CD4-positive, alpha-beta memory T cell (primary cell): ENCODE data around the gene HOXB2. TPM values are rescaled to one million over a fixed set of nuclear protein-coding genes. Genes with fewer than 3 reads are reported as not detected.

Experiments
- CTCF ChIA-PET: fragments of 350-600 bp; sonication (Branson Sonifier 250); formaldehyde crosslinking; loops from one replicate; lab custom pipeline; 2021; ENCODE audit warnings: inconsistent platforms; ENCODE audit not compliant: partially characterized antibody; lab: Charles Lee
- POLR2A ChIA-PET: fragments of 350-600 bp; sonication (Branson Sonifier 250); formaldehyde crosslinking; loops from one replicate; lab custom pipeline; 2021; ENCODE audit not compliant: partially characterized antibody; lab: Charles Lee
- DNase-seq, 5 donors: peaks; one replicate each; pipeline versions ENCODE4 v3.0.0 to v3.0.0-alpha.2; 2020 to 2022; ENCODE audit warnings: mixed read lengths in 1 of 5
- H3K27ac ChIP-seq: one replicate; pipeline ENCODE4 v1.7.0; 2013; ENCODE audit warnings: low read depth, low read length
- H3K27me3 ChIP-seq: 2 replicates; pipeline ENCODE4 v1.7.0; 2013; ENCODE audit warnings: mild to moderate bottlenecking, low read length, moderate library complexity; ENCODE audit not compliant: insufficient read depth
- H3K36me3 ChIP-seq: 2 replicates; pipeline ENCODE4 v1.7.0; 2013; ENCODE audit warnings: mild to moderate bottlenecking, low read length, moderate library complexity; ENCODE audit not compliant: insufficient read depth
- H3K4me1 ChIP-seq: 2 replicates; pipeline ENCODE4 v1.7.0; 2013; ENCODE audit warnings: mild to moderate bottlenecking, low read length, moderate library complexity; ENCODE audit not compliant: insufficient read depth
- H3K4me3 ChIP-seq, 2 donors: one replicate each; pipeline ENCODE4 v1.7.0; 2013; ENCODE audit warnings: low read length in 2 of 2, mild to moderate bottlenecking in 1 of 2
- H3K9me3 ChIP-seq, 2 donors: one replicate each; pipeline ENCODE4 v1.7.0; 2013; ENCODE audit warnings: low read length in 2 of 2, control low read depth in 1 of 2; ENCODE audit not compliant: control insufficient read depth in 1 of 2
- H3K27ac Mint-ChIP-seq, 7 donors: one replicate each; pipeline ENCODE4 v1.8.0; 2020 to 2021; ENCODE audit warnings: mixed read lengths in 7 of 7, mild to moderate bottlenecking in 6 of 7, inconsistent platforms in 3 of 7, moderate library complexity in 3 of 7
- H3K27me3 Mint-ChIP-seq, 2 donors: one replicate each; pipeline ENCODE4 v1.8.0; 2020 to 2021; ENCODE audit warnings: mixed read lengths in 2 of 2
- H3K36me3 Mint-ChIP-seq, 2 donors: one replicate each; pipeline ENCODE4 v1.8.0; 2020 to 2021; ENCODE audit warnings: mixed read lengths in 2 of 2, inconsistent platforms in 1 of 2, mild to moderate bottlenecking in 1 of 2
- H3K4me1 Mint-ChIP-seq, 4 donors: one replicate each; pipeline ENCODE4 v1.8.0; 2020 to 2021; ENCODE audit warnings: mixed read lengths in 4 of 4, mild to moderate bottlenecking in 1 of 4
- H3K4me3 Mint-ChIP-seq, 8 donors: one replicate each; pipeline ENCODE4 v1.8.0; 2020 to 2021; ENCODE audit warnings: mixed read lengths in 8 of 8, mild to moderate bottlenecking in 7 of 8, moderate library complexity in 6 of 8, inconsistent platforms in 3 of 8
- H3K9me3 Mint-ChIP-seq, 8 donors: one replicate each; pipeline ENCODE4 v1.8.0; 2020 to 2021; ENCODE audit warnings: mixed read lengths in 8 of 8, mild to moderate bottlenecking in 5 of 8, inconsistent platforms in 3 of 8, moderate library complexity in 1 of 8
- intact Hi-C: fragments of 100-400 bp; cut with micrococcal nuclease; formaldehyde crosslinking; loops from one replicate; pipeline ENCODE4 v1.15.1; 2023
- polyA plus RNA-seq, 2 donors: library from polyadenylated mRNA; unstranded; fragments of 300-500 nt; fragmentation: Illumina TruSeq; gene quantifications; one replicate each; pipeline ENCODE4 v1.2.3, GENCODE V29; 2021
- total RNA-seq, 2 experiments: library from RNA; stranded (reverse); gene quantifications; one replicate each; pipeline ENCODE4 v1.2.3, GENCODE V29; 2021

HOXB2 gene
- total and polyA plus RNA-seq, 4 experiments from 2014 or later, result 12.7 to 39.2 (median 35.4) TPM

DNA sequence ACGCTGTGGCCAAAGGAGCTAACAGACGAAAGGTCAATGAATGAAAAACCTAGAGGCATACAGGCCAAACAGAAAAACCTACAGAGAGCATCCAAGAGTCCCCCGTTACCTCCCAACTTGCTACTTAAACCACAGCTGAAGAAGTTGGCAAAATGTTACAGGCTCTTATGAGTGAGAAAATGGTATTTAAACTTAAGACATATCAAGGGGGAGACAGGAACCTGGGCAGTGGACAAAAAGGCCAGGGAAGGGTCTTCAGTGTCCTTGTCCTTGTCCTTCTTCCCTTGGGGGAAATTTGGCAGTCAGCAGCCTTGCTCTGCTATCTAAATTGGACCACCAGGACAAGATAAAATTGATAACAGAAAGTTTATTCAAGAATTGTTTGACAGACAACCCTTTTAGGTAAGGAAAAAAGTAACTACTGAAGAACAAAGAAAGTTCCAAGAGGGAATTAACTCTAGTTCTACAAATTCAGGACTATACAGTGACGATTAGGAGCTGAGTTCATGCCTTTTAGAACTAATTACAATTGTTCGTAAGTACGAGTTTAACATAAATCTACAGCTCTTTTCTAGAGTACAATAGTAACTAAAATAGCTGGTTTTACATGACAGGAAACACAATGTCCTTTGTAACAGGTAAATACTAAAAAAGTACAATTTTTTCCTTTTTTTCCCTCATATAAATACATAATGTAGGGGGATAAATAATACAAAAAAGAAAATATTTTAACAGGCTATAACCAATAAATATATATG, 3.8 kb upstream of the HOXB2 start:
- Histone ChIP-seq H3K9me3 (no peaks in the 10 kb centered on the region), H3K27me3 (no peaks in the 10 kb centered on the region), H3K4me1 (peaks cover 30% of the 10 kb centered on the region), H3K27ac (peak overlapping the region; percentile 51), H3K4me3 (no peak overlapping the region), H3K36me3 (no peaks in the 10 kb centered on the region)
- Mint-ChIP-seq H3K36me3 (peaks cover 3 to 4% of the 10 kb centered on the region in 2 donors), H3K4me3 (peak overlapping the region in 7 of 8 donors; percentile 34 to 89 (median 65)), H3K4me1 (peaks cover 11 to 46% (median 29%) of the 10 kb centered on the region in 4 donors), H3K9me3 (no peaks in the 10 kb centered on the region), H3K27ac (peak overlapping the region; percentile 69 to 94 (median 90)), H3K27me3 (peaks cover 0 to 4% of the 10 kb centered on the region in 2 donors)
- CTCF ChIA-PET, result interaction anchor here (0.5 to 1.6 kb wide), 5 partner anchors 9 to 932 kb away, joined by 3 to 6 read pairs (median 5); no protein-coding TSS in a partner anchor
- DNase-seq, result peak in 1 of 5 donors; percentile 11
- intact Hi-C loops, result no loop called here
- POLR2A ChIA-PET, result interaction anchor here (1.1 to 1.2 kb wide), 3 partner anchors 30 to 56 kb away, joined by 4 to 6 read pairs (median 5); no protein-coding TSS in a partner anchor

DNA sequence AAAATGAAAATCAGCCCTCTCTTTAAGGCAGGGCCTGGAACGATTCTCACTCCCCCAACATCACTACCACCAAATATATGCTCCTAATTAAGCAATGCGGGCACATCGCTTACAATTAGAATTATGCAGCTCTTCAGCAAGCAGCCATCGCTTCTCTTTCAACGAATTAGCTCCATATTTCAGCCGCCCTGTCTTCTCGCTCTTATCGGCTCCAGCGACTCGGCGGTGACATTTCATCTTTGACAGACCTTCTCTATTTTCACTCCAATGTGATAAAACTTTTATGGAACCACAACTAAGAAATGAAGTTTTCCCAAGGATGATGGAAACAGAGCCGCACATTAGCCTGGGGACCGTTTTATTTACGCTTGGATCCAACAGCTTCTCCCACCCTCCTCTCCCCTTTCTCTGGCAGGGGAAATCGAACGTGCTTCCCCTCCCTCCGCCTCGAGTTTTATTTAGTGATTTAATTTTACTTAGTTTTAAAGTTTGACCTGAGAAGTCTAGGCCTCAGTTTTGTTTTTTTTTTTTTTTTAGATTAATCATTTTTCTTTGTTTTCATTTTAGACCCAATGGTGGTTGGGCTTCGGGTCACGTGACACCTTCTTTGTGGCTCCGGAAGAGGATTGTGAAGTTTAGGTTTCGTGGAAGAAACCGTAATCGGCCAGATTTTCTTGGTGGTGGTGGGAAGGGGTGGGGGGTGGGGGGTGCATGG, 3.1 kb upstream of the HOXB2 start:
- Mint-ChIP-seq H3K4me3 (peak overlapping the region; percentile 34 to 89 (median 66)), H3K4me1 (peaks cover 11 to 51% (median 29%) of the 10 kb centered on the region in 4 donors), H3K27ac (peak overlapping the region; percentile 69 to 94 (median 90)), H3K36me3 (peaks cover 4 to 5% of the 10 kb centered on the region in 2 donors), H3K9me3 (no peaks in the 10 kb centered on the region), H3K27me3 (peaks cover 0 to 4% of the 10 kb centered on the region in 2 donors)
- intact Hi-C loops, result no loop called here
- H3K4me1 ChIP-seq, result peaks cover 30% of the 10 kb centered on the region
- ChIA-PET CTCF (interaction anchor here (0.7 to 1.9 kb wide), 6 partner anchors 9 to 240 kb away, joined by 3 to 8 read pairs (median 4); partner anchors contain the start of gene HOXB5), POLR2A (interaction anchor here (1.1 to 1.8 kb wide), 6 partner anchors 7 to 56 kb away, joined by 3 to 12 read pairs (median 6); no protein-coding TSS in a partner anchor)
- H3K9me3 ChIP-seq, result no peaks in the 10 kb centered on the region
- H3K27me3 ChIP-seq, result no peaks in the 10 kb centered on the region
- no peaks in the 10 kb centered on the region for H3K36me3 ChIP-seq
- peak in 3 of 5 donors; percentile 34 to 67 (median 46) for DNase-seq
- peak overlapping the region; percentile 51 for H3K27ac ChIP-seq
- no peak overlapping the region for H3K4me3 ChIP-seq

DNA sequence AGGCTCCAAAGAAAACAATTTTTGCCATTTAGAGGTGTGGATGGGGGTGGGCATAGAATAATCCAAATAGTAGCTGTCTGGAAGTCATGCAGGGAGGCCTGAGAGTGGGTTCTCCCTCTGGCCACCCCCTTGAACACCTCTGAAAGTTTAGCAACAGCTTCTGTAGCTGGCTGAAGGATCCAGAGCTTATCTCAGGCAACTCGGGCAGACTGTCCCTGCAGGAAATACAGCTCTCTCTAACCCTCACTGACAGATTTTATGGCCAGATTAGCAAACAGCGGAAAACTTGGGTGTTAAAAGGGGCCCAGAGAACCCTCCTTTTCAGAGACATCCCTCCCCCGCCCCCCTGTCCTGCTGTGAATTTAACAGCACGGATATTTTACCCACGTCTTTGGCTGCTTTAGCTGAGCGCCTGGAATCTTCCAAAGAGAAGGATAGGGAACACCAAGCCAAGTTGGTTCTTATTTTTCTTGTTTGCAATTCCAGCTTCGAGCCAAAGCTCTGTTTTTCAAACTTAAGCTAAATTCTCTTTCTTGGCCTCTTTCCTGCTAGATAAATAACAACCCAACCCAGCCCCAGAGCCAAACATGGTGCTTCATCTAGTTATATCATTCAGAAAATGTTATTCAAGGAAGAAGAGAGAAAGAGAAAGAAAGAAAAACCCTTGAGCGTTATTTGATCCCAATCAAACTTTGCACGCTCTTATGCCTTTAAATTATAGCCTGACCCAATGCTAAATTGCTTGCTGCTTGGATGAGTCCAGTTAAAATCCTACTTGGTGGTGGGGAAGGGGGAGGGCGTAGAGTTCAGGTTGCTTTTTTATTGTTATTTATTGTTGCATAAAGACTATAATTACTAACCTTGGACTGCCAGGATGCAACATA, 2.3 kb upstream of the HOXB2 start:
- peak overlapping the region; percentile 44 to 89 (median 66) for H3K4me3 Mint-ChIP-seq
- H3K9me3 ChIP-seq, result no peaks in the 10 kb centered on the region
- H3K27ac ChIP-seq, result peak overlapping the region; percentile 51
- no peaks in the 10 kb centered on the region for H3K9me3 Mint-ChIP-seq
- H3K36me3 ChIP-seq, result no peaks in the 10 kb centered on the region
- peak overlapping the region; percentile 62 to 94 (median 88) for H3K27ac Mint-ChIP-seq
- no peak for DNase-seq
- intact Hi-C loops, result no loop called here
- ChIA-PET CTCF (interaction anchor here (0.8 to 1.9 kb wide), 6 partner anchors 10 to 55 kb away, joined by 3 to 8 read pairs (median 4); partner anchors contain the start of gene HOXB5), POLR2A (interaction anchor here (0.7 to 1.8 kb wide), 5 partner anchors 8 to 34 kb away, joined by 3 to 12 read pairs (median 6); partner anchors contain the start of gene HOXB4)
- H3K4me3 ChIP-seq, result no peak overlapping the region
- peaks cover 4 to 11% of the 10 kb centered on the region in 2 donors for H3K36me3 Mint-ChIP-seq
- H3K27me3 Mint-ChIP-seq, result peaks cover 0 to 7% of the 10 kb centered on the region in 2 donors
- H3K27me3 ChIP-seq, result no peaks in the 10 kb centered on the region
- peaks cover 11 to 59% (median 34%) of the 10 kb centered on the region in 4 donors for H3K4me1 Mint-ChIP-seq
- H3K4me1 ChIP-seq, result peaks cover 30% of the 10 kb centered on the region

DNA sequence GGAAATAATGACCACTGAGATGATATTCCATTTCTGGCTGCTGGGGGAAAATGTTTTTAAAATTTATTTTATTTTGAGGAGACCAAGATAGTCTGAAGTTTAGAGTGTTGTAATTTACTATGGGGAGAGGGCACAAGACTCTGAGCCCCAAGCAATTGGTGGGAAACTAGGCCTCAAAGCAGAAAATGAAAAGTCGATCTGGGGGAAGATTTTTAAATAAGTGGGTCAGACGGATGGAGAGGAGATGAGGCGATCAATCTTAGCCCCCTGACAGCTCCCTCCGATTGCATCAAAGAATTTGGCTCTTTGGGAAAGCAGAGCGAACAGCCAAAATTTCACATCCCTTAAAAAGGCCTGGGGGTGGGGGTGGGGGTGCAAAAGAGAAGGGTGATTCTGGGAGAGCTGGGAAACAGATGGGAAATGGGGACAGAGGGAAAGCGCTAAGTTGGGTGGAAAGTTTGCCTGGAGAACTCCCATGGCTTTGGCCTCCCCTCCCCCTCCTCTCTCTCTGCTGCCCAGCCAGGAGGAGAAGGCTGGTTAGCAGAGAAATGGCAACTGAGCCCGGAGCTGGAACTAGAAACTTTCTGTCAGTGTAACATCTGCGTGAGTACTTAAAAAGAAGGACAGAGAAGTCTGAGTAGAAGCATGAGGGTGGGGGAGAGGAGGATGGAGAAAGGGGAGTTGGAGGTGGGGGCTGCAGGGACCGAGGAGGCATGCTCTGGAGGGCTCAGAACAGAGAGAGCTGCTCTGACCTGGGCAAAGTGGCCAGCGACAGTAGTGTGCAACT, 1.4 kb upstream of the HOXB2 start:
- Histone ChIP-seq H3K27ac (no peak overlapping the region), H3K4me3 (no peak overlapping the region), H3K4me1 (peaks cover 31% of the 10 kb centered on the region)

DNA sequence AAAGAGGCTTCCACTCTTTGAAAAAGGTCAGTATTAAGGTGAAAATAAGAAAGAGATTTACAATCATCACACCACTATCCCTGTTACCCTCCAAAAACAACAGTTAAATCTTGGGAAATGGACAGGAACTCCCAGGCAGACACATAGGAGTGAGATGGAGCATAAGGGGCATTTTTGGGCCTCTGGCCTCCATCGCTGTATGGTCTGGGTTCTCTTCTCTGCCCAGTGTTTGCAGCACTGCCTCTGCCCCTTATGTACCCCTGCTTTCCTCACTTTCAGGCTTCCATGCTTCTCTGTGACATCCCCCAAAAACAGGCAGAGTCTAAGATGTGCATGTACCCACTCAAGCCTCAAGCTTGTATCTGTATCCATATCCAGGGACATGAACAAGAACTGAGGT, 630 bp upstream of the HOXB2 start:
- Mint-ChIP-seq H3K36me3 (peaks cover 4 to 20% of the 10 kb centered on the region in 2 donors), H3K9me3 (no peaks in the 10 kb centered on the region), H3K4me1 (peaks cover 12 to 70% (median 39%) of the 10 kb centered on the region in 4 donors), H3K27me3 (peaks cover 3 to 7% of the 10 kb centered on the region in 2 donors), H3K27ac (peak overlapping the region; percentile 80 to 94 (median 85)), H3K4me3 (peak overlapping the region; percentile 89 to 99 (median 94))
- intact Hi-C loops, result no loop called here
- ChIA-PET CTCF (interaction anchor here (0.7 to 1.8 kb wide), 2 partner anchors 22 to 1604 kb away, joined by 3 to 5 read pairs; no protein-coding TSS in a partner anchor), POLR2A (interaction anchor here (1.4 kb wide), 1 partner anchor 34 kb away, joined by 3 read pairs; no protein-coding TSS in a partner anchor)
- no peaks in the 10 kb centered on the region for H3K27me3 ChIP-seq
- no peak for DNase-seq
- H3K4me3 ChIP-seq, result peak overlapping the region in 1 of 2 donors; percentile 14
- H3K9me3 ChIP-seq, result no peaks in the 10 kb centered on the region
- no peaks in the 10 kb centered on the region for H3K36me3 ChIP-seq
- peak overlapping the region; percentile 86 for H3K27ac ChIP-seq
- peaks cover 36% of the 10 kb centered on the region for H3K4me1 ChIP-seq

More for the DNA sequence above, 1.4 kb upstream of the HOXB2 start:
- Mint-ChIP-seq H3K4me3 (peak overlapping the region; percentile 18 to 97 (median 74)), H3K27me3 (peaks cover 0 to 7% of the 10 kb centered on the region in 2 donors), H3K27ac (peak overlapping the region; percentile 41 to 90 (median 87)), H3K4me1 (peaks cover 11 to 64% (median 36%) of the 10 kb centered on the region in 4 donors), H3K36me3 (peaks cover 4 to 16% of the 10 kb centered on the region in 2 donors), H3K9me3 (no peaks in the 10 kb centered on the region)
- ChIA-PET POLR2A (interaction anchor here (0.7 to 1.8 kb wide), 6 partner anchors 9 to 33 kb away, joined by 3 to 12 read pairs (median 4); partner anchors contain the start of gene HOXB4), CTCF (interaction anchor here (0.7 to 1.9 kb wide), 5 partner anchors 11 to 1605 kb away, joined by 3 to 8 read pairs (median 3); no protein-coding TSS in a partner anchor)
- H3K36me3 ChIP-seq, result no peaks in the 10 kb centered on the region
- DNase-seq, result no peak
- no peaks in the 10 kb centered on the region for H3K27me3 ChIP-seq
- no peaks in the 10 kb centered on the region for H3K9me3 ChIP-seq
- intact Hi-C loops, result no loop called here
